ENCODE results near the gene TECPR2.
"Not testable (repeated sequence)": the region's sequence is repeated elsewhere in the genome, so short reads cannot be mapped to it uniquely, and the experiment has no call there.

The TECPR2 gene

DNA sequence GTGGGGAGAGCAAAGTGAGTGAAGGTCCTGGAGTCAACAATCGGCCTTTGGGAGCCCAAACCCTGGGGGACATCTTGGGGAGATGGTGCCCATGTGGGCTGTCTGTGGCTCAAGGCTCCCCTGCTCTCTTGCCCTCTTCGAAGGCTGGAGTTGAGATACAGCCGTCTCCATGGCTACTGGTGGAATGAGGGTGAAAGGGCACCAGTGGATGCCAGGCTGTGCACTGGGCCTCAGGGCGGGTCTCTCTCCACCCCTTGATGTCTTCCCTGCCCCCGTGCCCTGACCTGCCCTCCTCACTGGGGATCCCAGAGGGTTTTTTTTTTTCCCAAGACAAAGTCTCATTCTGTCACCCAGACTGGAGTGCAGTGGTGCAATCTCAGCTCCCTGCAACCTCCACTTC, 148.8 kb downstream of the TECPR2 start:
- no peak for DNase-seq

DNA sequence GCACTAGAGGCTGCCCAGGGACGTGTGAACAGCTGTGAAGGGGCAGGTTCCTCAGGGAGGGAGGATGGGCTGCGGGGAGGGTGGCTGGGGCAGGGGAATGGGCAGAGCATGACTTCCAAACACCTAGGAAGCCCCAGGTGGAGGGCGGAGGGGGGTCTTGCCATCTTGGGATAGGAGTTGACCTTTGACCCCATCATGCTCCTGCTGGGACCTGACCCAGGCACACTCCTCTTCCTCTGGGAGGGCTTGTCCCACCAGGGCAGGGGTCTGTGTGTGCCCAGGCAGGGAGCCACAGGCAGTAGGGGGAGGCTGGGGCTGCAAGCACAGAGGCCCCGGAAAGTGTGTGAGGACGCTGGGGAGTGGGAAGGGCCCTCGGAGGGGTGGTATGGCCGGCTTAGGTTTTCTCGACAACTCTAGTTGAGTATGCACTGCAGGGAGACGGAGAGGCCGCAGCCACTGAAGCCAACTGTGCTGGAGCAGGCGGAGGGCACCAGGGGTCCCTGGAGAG, 150.1 kb downstream of the TECPR2 start:
- DNase-seq, result no peak

DNA sequence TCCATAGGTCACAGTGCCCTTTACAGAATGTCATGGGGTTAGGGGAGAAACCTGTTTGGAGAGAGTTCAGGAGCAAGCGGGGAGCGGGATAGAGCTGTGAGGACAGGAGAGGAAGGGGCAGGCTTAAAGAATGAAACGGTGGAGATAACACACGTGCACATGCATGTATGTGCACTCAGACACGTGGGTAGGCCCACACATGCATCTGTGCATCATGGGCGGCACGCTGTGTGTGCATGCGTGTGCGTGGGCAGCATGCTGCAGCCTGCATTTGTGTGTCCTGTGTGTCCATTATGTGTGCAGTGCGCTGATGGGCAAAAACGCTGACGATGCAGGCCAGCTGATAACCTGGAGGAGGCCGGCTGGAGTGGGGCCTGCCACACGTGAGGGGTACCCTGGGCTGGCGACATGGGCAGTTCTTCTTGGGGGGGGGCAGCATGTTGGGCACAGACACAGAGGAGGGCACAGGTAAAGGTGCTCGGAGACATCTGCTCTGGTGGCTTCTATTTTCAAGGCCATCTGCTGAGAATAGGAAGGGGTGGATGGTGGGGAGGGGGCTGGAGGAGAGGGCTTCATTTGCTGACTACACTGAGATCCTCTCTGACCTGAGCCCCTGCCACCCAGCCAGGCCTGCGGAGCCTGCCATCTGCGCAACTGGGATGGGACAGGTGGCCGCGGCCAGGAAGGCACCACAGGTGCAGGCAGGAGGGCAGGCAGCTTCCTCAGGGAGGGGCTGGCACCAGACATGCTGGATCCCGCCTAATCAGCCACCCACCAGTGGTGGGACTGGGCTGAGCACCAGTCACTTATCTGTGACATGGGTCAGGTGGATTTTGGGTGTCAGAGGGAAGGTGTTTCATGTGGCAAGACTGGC, 151.4 kb downstream of the TECPR2 start:
- DNase-seq, result no peak

DNA sequence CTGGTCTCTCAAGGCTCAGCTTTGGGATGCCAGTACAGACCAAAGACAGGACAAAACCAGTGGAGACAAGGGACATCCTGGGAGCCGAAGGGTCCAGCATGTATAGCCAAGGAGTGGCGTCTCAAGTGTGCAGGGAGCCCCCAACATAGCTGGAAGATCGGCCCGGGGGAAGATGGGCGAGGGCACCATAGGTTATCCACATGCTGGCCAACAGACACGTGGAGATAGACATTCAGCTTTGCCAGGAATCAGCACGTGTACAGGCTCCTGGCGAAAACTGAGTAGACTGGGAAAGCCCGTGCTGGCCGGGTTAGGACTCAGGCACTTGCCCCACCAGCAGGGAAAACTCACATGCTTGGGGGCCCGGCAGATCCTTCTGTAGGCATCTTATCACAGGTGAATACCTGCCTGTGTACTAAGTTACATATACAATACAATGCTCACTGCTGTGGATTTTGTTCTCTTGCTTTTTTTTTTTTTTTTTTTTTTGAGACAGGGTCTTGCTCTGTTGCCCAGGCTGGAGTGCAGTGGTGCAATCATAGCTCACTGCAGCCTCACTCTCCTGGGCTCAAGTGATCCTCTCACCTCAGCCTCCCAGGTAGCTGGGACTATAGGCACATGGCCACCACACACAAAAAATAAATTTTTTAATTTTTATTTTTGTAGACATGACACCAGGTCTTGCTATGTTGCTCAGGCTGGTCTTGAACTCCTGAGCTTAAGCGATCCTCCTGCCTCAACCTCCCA, 152.4 kb downstream of the TECPR2 start:
- DNase-seq, result no peak

DNA sequence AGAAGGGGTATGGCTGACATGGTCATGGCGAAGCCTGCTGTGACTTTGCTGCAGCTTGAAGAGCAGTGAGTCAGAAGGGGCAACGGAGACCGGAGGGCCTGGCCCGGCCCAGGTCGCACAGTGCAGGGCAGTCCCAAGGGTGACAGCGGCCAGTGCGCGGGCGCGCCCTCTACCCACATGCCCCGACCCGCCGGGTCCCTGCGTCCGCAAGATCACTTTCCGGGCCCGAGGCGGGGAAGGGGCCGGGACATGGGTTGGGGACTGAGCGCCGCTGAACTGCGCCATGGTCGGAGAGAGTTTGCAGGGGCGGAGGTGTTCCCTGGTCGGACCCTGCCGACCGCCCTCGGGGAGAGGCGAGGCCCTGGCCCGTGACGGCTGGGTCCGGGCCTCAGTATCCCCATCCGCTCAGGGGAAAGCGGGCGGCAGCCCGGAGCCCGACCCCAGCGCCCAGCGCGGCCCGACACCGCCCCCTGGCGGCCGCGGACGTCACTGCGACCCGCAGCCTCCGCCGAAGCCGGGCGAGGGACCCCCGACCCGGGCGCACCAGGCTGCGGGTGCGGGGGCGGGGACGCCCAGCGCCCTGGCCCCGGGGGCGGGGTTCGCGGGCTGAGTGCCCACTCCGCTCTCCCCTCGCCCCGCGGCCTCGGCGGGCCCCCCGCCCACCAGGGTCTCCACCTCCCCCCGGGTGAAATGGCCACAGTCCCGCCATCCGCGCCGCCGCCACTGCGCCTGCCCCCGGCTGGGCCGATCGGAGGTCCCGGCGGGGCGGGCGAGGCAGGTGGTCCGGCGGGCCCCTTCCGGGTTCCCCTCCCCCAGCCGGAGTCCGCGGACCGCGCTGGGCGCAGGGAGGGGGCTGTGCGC, 154.0 kb downstream of the TECPR2 start:
- DNase-seq, result peak; percentile 88

DNA sequence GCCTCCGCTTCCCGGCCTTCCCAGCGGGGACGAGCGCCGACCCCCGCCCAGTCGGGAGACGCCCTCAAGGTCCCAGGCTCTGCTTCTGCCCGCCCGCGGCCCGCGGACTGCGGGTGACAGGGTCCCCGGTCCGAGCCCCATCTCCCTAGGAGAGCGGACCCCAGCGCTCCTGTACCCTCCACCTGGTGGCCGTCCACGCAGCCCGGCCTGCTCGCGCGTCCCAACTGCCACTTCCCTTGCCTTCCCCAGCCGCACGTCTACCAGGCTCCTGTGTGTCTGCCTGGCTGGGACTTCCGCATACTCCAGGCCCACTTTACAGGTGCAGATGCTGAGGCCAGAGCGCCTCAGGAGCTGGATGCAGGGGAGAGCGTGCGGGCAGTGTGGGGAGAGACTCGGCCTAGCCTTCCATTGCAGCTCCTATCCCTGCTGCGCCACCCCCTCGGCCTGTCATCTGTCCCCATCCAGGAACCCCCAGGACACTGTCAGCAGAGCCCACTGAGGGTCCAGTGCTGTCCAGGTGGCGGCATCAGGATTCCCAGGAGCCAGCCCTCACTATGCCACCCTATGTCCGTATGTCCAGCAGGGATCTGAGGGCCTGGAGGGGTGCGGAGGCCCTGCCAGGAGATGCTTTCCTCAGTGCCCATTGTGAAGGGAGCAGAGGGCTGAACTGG, 154.8 kb downstream of the TECPR2 start:
- peak; percentile 62 for DNase-seq

DNA sequence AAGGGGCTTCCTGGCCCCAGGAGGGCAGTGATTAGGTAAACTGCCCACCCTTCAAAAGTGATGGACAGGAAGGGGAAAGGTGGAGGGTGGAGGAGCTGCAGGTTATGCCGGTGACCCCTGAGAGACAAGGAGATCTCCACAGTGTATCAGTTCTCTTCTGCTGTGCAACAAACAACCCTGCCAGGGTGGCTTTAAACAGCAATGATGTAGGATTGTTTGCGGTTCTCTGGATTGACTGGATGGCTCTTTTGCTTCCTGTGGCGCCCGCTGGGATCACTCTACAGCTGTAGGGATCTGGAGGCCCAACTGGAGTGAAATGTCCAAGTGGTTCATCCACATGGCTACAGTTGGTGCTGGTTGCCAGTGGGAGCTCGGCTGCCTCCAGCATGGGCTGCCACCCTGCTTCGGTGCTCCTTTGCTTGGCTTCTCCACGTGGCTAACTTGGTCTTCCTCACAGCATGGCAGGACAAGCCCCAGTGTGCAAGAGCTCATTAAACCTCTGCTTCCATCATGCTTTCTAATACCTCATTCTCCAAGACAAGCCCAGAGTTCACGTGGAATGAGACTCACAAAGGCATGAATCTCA, 155.4 kb downstream of the TECPR2 start:
- no peak for DNase-seq

DNA sequence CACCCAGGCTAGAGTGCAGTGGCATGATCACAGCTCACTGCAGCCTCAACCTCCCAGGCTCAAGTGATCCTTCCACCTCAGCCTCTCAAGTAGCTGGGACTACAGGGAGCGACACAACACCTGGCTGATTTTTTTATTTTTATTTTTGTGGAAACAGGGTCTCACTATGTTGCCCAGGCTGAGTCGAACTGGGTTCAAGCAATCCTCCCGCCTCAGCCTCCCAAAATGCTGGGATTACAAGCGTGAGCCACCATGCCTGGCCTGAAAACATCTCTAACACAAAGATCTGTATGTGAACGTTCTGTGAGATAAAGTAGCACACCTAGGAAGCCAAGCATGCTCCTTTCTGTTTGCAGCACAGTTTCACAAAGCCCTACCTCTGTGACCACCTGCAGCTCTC, 157.0 kb downstream of the TECPR2 start:
- not testable (repeated sequence) for DNase-seq

DNA sequence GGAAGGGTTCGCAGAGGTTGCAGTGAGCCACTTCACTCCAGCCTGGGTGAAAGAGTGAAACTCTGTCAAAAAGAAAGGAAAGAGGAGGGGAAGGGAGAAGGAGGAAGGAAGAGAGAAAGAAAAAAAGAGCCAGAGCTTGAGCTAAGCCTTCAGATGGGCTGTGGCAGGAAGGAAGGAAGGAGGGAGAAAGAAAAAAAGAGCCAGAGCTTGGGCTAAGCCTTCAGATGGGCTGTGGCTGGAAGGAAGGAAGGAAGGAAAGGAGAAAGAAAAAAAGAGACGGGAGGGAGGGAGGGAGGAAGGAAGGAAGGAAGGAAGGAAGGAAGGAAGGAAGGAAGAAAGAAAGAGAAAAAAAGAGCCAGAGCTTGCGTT, 160.4 kb downstream of the TECPR2 start:
- no peak for DNase-seq

DNA sequence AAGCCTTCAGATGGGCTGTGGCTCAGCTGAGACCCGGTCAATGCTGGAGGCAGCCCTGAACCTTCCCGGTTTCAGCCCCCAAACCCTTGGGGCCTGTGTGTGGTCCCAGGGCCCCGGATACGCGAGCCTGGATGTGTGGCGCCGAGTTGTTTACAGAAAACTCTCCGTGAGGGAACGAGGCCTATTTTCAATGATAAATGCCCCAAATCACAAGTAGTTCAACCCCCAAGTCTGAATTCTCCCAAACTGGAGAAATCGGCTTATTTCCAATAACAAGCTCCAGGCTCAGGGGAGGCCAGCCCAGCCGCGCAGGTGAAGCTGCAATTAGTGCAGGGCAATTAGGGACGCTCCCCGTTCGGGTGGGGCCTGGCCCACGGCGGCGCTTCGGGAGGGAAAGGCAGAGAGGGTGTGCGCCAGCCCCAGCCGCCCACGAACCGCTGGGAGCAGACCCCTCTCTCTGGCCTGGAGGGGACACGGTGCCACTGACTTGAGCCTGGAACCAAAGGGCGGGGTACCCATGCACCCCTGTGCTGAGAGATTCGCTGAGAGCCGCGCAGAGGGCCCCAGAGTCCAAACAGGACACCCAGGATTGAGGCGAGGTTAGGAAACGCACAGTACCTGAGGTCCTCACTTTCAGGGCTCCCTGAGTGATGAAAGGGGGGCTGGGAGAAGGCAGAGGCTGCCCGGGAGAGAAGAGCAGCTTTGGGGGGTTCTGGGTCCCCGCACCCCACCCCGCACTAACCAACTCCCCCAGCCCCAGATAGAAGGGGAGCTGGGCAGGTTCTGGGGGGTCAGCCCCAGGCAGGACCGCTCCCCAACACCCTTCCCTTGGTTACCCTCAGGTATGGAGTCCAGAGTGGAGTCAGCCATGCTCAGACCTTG, 161.1 kb downstream of the TECPR2 start:
- DNase-seq, result peak; percentile 62

DNA sequence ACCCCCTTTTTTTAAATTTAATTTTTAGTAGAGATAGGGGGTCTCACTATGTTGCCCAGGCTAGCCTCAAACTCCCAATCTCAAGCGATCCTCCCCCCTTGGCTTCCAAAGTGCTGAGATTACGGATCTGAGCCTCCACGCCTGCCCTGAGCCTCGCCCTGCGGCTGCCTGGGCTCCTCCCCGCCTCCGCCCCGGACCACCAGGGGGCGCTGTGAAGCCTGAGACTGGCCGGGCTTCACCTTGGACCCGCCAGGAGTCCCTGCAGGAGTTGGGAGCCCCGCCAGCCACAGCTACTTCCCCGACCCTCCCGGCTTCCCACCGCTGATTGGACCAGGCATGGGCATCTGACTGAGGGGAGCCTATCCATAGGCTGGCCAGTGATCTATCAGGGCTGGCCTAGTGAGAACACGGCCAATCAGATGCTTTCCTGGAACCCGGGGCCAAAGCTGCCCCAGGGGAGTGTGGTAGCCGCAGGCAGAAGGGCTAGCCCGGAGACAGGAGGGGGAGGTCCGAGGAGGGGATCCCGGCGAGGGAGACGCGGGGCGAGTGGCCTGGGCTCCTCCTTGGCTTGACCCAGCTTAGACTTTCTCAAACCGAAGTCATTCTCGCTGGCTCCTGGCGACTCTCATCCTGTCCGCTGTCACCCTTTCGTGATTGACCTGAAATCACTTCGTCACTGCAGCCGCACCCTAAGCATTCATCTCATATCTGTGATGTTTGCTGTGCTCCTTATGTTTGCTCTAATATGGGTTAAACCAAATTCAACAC, 161.9 kb downstream of the TECPR2 start:
- peak; percentile 99 for DNase-seq

DNA sequence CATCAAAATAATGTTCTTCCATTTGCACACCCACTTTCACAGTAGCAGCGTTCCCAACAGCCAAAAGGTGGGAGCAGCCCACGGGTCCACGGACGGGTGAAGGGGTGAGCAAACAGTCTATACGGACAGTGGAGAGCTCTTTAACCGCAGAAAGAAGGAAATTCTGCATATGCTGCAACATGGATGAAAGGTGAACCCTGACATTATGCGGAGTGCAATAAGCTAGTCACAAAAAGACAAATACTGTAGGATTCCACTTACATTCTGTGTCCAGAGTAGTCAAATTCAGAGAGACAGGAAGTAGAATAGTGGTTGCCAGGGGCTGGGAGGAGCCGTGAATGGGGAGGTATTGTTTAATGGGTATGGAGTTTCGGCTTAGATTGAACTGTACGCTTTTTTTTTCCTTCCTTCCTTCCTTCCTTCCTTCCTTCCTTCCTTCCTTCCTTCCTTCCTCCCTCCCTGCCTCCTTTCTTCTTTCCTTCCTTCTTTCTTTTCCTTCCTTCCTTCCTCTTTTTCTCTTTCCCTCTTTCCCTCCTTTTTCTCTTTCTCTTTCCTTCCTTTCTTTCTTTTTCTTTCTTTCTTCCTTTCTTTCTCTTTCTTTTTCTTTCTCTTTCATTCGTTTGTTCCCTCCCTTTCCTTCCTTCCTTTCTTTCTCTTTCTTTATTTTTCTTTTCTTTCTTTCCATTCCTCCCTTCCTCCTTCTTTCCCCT, 162.6 kb downstream of the TECPR2 start:
- DNase-seq, result no peak

DNA sequence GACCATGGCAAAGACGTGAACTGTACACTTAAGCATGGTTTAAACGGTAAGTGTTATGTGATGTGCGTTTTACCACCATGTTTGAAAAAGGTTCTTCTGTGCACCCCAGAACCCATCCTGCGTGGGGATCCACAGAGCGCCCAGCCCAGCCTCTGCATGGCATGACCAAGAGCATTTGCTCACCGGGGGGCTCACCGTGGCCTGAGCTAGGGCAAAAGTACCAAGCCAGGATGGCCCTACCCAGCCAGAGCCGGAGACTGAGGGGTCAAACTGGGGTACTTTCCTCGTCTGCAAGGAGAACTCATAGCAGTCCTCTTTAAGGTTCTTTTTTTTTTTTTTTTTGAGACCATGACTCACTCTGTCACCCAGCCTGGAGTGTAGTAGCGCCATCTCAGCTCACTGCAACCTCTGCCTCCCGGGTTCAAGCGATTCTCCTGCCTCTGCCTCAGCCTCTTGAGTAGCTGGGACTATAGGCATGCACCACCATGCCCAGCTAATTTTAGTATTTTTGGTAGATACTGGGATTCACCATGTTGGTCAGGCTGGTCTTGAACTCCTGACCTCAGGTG, 163.3 kb downstream of the TECPR2 start:
- DNase-seq, result no peak

DNA sequence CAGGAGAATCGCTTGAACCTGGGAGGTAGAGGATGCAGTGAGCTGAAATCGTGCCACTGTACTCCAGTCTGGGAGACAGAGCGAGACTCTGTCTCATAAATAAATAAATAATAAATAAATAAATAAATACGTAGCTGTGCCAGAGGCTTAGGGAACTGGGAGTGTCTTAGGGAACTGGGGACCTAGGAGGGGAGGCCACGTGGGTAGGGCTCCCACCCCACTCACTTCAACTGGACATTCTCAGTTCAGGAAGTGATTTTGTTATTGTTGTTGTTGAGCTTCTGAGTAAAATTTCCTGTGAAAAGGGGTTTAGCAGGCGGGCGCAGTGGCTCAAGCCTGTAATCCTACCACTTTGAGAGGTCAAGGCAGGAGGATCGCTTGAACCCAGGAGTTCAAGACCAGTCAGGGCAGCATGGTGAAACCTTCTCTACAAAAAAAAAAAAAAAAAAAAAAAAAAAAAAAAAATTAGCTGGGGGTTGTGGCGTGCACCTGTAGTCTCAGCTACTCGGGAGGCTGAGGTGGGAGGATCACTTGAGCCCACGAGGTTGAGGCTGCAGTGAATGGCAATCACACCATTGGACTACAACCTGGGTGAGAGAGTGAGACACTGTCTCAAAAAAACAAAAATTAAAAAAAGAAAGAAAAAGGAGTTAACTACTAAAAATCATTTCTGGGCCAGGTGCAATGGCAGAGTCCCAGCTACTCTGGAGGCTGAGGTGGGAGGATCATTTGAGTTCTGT, 165.9 kb downstream of the TECPR2 start:
- no peak for DNase-seq

DNA sequence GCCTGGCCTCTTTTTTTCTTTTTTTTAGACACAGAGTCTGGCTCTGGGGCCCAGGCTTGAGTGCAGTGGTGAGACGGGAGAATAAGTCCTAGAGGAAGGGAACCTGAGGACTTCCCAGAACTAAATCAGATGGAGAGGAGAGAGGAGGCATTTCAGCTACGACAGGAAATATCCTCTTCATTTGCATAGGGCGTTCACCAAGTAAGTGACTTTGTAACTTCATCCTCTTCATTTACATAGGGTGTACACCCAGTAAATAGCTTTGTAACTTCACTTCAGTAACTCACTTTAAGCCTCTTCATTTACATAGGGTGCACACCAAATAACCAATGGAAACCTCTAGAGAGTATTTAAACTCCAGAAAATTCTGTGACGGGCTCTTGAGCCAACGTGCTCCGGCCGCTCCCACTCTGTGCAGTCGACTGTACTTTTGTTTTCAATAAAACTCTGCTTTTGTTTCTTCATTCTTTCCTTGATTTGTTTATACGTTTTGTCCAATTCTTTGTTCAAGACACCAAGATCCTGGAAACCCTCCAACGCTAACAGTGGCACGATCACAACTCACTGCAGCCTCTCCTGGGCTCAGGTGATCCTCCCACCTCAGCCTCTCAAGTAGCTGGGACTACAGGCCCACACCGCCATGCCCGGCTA, 168.2 kb downstream of the TECPR2 start:
- DNase-seq, result no peak

DNA sequence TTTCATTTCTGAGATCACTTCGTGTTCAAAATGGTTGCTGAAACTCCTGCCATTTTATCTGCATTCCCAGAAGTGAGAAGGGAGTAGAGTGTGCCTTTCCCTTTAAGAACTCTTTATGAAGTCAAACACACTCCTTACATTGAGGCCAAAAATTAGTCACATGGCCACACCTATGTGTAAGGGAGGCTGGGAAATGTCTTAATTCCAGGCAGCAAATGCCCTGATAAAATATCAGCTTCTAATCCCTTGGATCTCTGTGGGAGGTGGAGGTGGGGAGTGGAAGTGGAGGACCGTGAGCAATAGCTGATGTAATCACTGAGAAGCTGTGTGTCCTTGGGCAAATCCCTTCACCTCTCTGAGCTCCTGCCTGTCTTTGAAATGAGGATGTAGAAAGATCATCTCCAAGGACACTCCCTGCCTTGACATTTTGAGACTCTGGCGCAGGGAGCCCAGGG, 169.5 kb downstream of the TECPR2 start:
- DNase-seq, result no peak

DNA sequence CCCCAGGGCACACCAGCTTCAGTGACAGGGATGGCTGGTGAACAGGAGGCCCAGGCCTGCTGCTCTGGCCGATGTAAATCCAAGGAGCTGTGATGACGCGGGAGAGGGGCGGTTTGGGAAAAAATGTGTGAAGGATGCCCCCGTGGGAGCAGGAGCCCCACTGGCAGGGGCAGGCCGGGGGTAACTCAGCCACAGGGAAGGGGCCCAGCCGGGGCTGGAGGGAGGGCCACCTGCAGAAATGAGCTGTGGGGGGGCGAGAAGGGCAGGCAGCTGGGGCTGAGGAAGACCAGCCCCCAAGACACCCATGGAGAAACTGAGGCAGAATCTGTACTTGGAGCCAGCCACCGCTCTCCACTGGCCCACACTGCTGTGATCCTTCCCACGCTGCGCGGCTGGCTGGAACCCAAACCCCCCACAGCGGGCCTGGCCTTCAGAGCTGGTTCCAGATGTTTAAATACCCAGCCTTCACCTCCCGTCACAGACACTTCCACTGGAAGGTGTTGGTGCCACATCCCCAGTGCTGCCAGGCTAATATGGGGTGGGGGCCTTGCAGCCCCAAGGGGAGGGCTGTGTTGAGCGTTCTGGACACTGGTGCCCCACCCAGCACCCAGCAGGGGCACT, 175.3 kb downstream of the TECPR2 start:
- DNase-seq, result no peak

Data from activated CD8-positive, alpha-beta memory T cell treated with anti-CD3 and anti-CD28 coated beads for 24 hours (primary cell).